Loucy (cell line): ENCODE data around the gene DIO3.

Source experiments
- H2AFZ ChIP-seq: fragments of 200-600 bp; sonication (generic); 2 replicates; pipeline ENCODE4 v1.6.0; 2016; ENCODE audit warnings: antibody characterized with exemption, mild to moderate bottlenecking, low read length, moderate library complexity
- H3F3A ChIP-seq: fragments of 200-600 bp; 2 replicates; pipeline ENCODE4 v1.6.0; 2016; ENCODE audit warnings: antibody characterized with exemption, low read depth, mild to moderate bottlenecking
- H3K27me3 ChIP-seq: fragments of 200-600 bp; sonication (generic); 2 replicates; pipeline ENCODE4 v1.6.1; 2014; ENCODE audit warnings: low read length, mild to moderate bottlenecking; ENCODE audit not compliant: insufficient read depth, poor library complexity, severe bottlenecking
- H3K36me3 ChIP-seq: fragments of 200-600 bp; sonication (generic); 2 replicates; pipeline ENCODE4 v1.6.1; 2016; ENCODE audit warnings: low read length; ENCODE audit not compliant: insufficient read depth
- H3K4me1 ChIP-seq: fragments of 200-600 bp; sonication (generic); 2 replicates; pipeline ENCODE4 v1.5.1; 2014; ENCODE audit warnings: low read length, mild to moderate bottlenecking; ENCODE audit not compliant: insufficient read depth, poor library complexity, severe bottlenecking
- H3K4me2 ChIP-seq: fragments of 200-600 bp; sonication (generic); 2 replicates; pipeline ENCODE4 v1.6.0; 2014; ENCODE audit warnings: antibody characterized with exemption, low read length, low read depth, mild to moderate bottlenecking; ENCODE audit not compliant: poor library complexity, severe bottlenecking
- H3K4me3 ChIP-seq: fragments of 200-600 bp; sonication (generic); 2 replicates; pipeline ENCODE4 v1.5.1; 2014; ENCODE audit warnings: low read length, mild to moderate bottlenecking, mixed read lengths; ENCODE audit not compliant: poor library complexity, severe bottlenecking
- H3K79me2 ChIP-seq: fragments of 200-600 bp; sonication (generic); 2 replicates; pipeline ENCODE4 v1.6.1; 2014; ENCODE audit warnings: low read length; ENCODE audit not compliant: insufficient read depth
- H3K9ac ChIP-seq: fragments of 200-600 bp; sonication (generic); 2 replicates; pipeline ENCODE4 v1.6.0; 2014; ENCODE audit warnings: mild to moderate bottlenecking, low read depth, low read length, moderate library complexity; ENCODE audit not compliant: poor library complexity, severe bottlenecking
- H3K9me2 ChIP-seq: fragments of 200-600 bp; sonication (generic); replicated peaks from 2 replicates; pipeline ENCODE4 v1.6.1; 2016; ENCODE audit warnings: low read depth, low read length, mixed read lengths
- H3K9me3 ChIP-seq: fragments of 200-600 bp; sonication (generic); 2 replicates; pipeline ENCODE4 v1.6.1; 2014; ENCODE audit warnings: mild to moderate bottlenecking, antibody characterized with exemption, low read length, low read depth; ENCODE audit not compliant: insufficient read depth
- H4K20me1 ChIP-seq: fragments of 200-600 bp; sonication (generic); 2 replicates; pipeline ENCODE4 v1.6.0; 2014; ENCODE audit warnings: antibody characterized with exemption, low read length, mild to moderate bottlenecking; ENCODE audit not compliant: insufficient read depth, poor library complexity, severe bottlenecking
- CTCF ChIP-seq: fragments of 200-600 bp; sonication (generic); conservative IDR thresholded peaks from 2 replicates; pipeline ENCODE4 v1.5.1; 2014; ENCODE audit warnings: mild to moderate bottlenecking, antibody characterized with exemption, low read length
- EZH2phosphoT487 ChIP-seq: fragments of 200-600 bp; IDR thresholded peaks from 2 replicates; pipeline ENCODE4 v1.6.1; 2018; ENCODE audit warnings: antibody characterized with exemption, mild to moderate bottlenecking, moderate library complexity, borderline replicate concordance

DIO3 gene

GRCh38 chr14:101573289-101573688 lies 12.0 kb downstream of the DIO3 start:
- Histone ChIP-seq H3K9me2 (no peaks in the 10 kb centered on the region), H4K20me1 (no peaks in the 10 kb centered on the region), H3K4me1 (no peaks in the 10 kb centered on the region), H3K79me2 (no peaks in the 10 kb centered on the region), H3K4me3 (no peak overlapping the region), H3K27me3 (no peaks in the 10 kb centered on the region), H2AFZ (no peak overlapping the region), H3K9ac (no peak overlapping the region), H3F3A (no peaks in the 10 kb centered on the region), H3K4me2 (no peak overlapping the region), H3K36me3 (no peaks in the 10 kb centered on the region), H3K9me3 (no peaks in the 10 kb centered on the region)
- TF ChIP-seq EZH2phosphoT487 = no peak
- TF ChIP-seq CTCF = no peak

GRCh38 chr14:101575581-101575980 lies 14.3 kb downstream of the DIO3 start:
- H3K36me3 ChIP-seq = no peaks in the 10 kb centered on the region
- no peaks in the 10 kb centered on the region for H3K9me2 ChIP-seq
- no peak overlapping the region for H3K9ac ChIP-seq
- no peaks in the 10 kb centered on the region for H3F3A ChIP-seq
- H3K79me2 ChIP-seq = no peaks in the 10 kb centered on the region
- H3K4me1 ChIP-seq = no peaks in the 10 kb centered on the region
- TF ChIP-seq EZH2phosphoT487 = no peak
- TF ChIP-seq CTCF = no peak; the same call in 1 of the 2 replicates
- H3K27me3 ChIP-seq = no peaks in the 10 kb centered on the region
- no peak overlapping the region for H3K4me2 ChIP-seq
- H3K9me3 ChIP-seq = no peaks in the 10 kb centered on the region
- H2AFZ ChIP-seq = no peak overlapping the region
- no peak overlapping the region for H3K4me3 ChIP-seq
- H4K20me1 ChIP-seq = no peaks in the 10 kb centered on the region

- no peaks in the 10 kb centered on the region for H3K9me2 ChIP-seq
- no peaks in the 10 kb centered on the region for H3K79me2 ChIP-seq
- H3K4me1 ChIP-seq = no peaks in the 10 kb centered on the region
- TF ChIP-seq CTCF (no peak), EZH2phosphoT487 (no peak)
- no peaks in the 10 kb centered on the region for H4K20me1 ChIP-seq
- H3K9ac ChIP-seq = no peak overlapping the region
- H3K36me3 ChIP-seq = no peaks in the 10 kb centered on the region
- H2AFZ ChIP-seq = no peak overlapping the region
- no peak overlapping the region for H3K4me2 ChIP-seq
- no peaks in the 10 kb centered on the region for H3F3A ChIP-seq
- H3K27me3 ChIP-seq = no peaks in the 10 kb centered on the region
- H3K9me3 ChIP-seq = no peaks in the 10 kb centered on the region
- no peak overlapping the region for H3K4me3 ChIP-seq
These were observed 16.1 kb downstream of the DIO3 start for GRCh38 chr14:101577221-101577909.
